ENCODE measurements around the gene NCAM2. TPM values are rescaled to one million over a fixed set of nuclear protein-coding genes. Genes with fewer than 3 reads are reported as not detected.

NCAM2 gene
- polyA plus RNA-seq, 3 donors, result not detected

- Histone ChIP-seq H2AFZ (ENCODE audit: insufficient read depth, low read depth, low read length, poor library complexity, severe bottlenecking) (no peak overlapping the region), H3K4me2 (replicated peaks; ENCODE audit: extremely low read depth, low read length, poor library complexity, severe bottlenecking) (no peak overlapping the region), H3K4me1 (ENCODE audit: control insufficient read depth in 1 of 2, insufficient read depth in 2 of 2, low read length in 2 of 2) (no peaks in the 10 kb centered on the region), H3K4me3 (replicated peaks in 1 of 3; ENCODE audit: low read depth in 2 of 3, low read length in 3 of 3) (no peak overlapping the region), H3K9ac (ENCODE audit: insufficient read depth, low read length, poor library complexity, severe bottlenecking) (no peak overlapping the region), H3K27me3 (ENCODE audit: control insufficient read depth in 2 of 2, insufficient read depth in 2 of 2, low read length in 2 of 2) (no peaks in the 10 kb centered on the region), H3K36me3 (replicated peaks in 1 of 2; ENCODE audit: control insufficient read depth in 1 of 2, insufficient read depth in 2 of 2, low read length in 2 of 2) (no peaks in the 10 kb centered on the region), H4K20me1 (ENCODE audit: insufficient read depth, low read length) (no peaks in the 10 kb centered on the region), H3K9me3 (replicated peaks in 1 of 2; ENCODE audit: control insufficient read depth in 1 of 2, insufficient read depth in 1 of 2, low read length in 2 of 2) (peaks cover 0 to 3% of the 10 kb centered on the region in 2 donors), H3K79me2 (ENCODE audit: insufficient read depth, low read length) (no peaks in the 10 kb centered on the region), H3K27ac (ENCODE audit: low read depth in 1 of 2, low read length in 2 of 2) (no peak overlapping the region)
- intact Hi-C loops (cut with micrococcal nuclease), result no loop called here
- TF ChIP-seq CTCF (IDR thresholded peaks at IDR 0.05), result no peak
- no peaks in the 10 kb centered on the region for H3K4me1 Mint-ChIP-seq
- no peak for DNase-seq
- H3K27me3 Mint-ChIP-seq (ENCODE audit: low read depth in 3 of 3), result no peaks in the 10 kb centered on the region
- no peaks in the 10 kb centered on the region for H3K36me3 Mint-ChIP-seq
- H3K27ac Mint-ChIP-seq, result no peak overlapping the region
- H3K9me3 Mint-ChIP-seq, result peaks cover 0 to 9% (median 0%) of the 10 kb centered on the region in 7 donors
- WGBS (ENCODE audit: insufficient coverage), result no CpG with 5 or more reads among the region's 2 CpGs
- H3K4me3 Mint-ChIP-seq, result no peak overlapping the region
Observed at GRCh38 chr21:21137986-21138385, 139.8 kb downstream of the NCAM2 start.

- Mint-ChIP-seq H3K27me3 (ENCODE audit: low read depth in 3 of 3) (peaks cover 0 to 4% (median 2%) of the 10 kb centered on the region in 3 donors), H3K27ac (no peak overlapping the region), H3K36me3 (no peaks in the 10 kb centered on the region), H3K9me3 (peaks cover 0 to 5% (median 3%) of the 10 kb centered on the region in 7 donors), H3K4me1 (no peaks in the 10 kb centered on the region), H3K4me3 (no peak overlapping the region)
- Histone ChIP-seq H2AFZ (ENCODE audit: insufficient read depth, low read depth, low read length, poor library complexity, severe bottlenecking) (no peak overlapping the region), H3K9ac (ENCODE audit: insufficient read depth, low read length, poor library complexity, severe bottlenecking) (no peak overlapping the region), H3K4me2 (replicated peaks; ENCODE audit: extremely low read depth, low read length, poor library complexity, severe bottlenecking) (no peak overlapping the region), H3K4me3 (replicated peaks in 1 of 3; ENCODE audit: low read depth in 2 of 3, low read length in 3 of 3) (no peak overlapping the region), H4K20me1 (ENCODE audit: insufficient read depth, low read length) (no peaks in the 10 kb centered on the region), H3K27me3 (ENCODE audit: control insufficient read depth in 2 of 2, insufficient read depth in 2 of 2, low read length in 2 of 2) (no peaks in the 10 kb centered on the region), H3K36me3 (replicated peaks in 1 of 2; ENCODE audit: control insufficient read depth in 1 of 2, insufficient read depth in 2 of 2, low read length in 2 of 2) (no peaks in the 10 kb centered on the region), H3K9me3 (replicated peaks in 1 of 2; ENCODE audit: control insufficient read depth in 1 of 2, insufficient read depth in 1 of 2, low read length in 2 of 2) (peaks cover 5 to 8% of the 10 kb centered on the region in 2 donors), H3K79me2 (ENCODE audit: insufficient read depth, low read length) (no peaks in the 10 kb centered on the region), H3K4me1 (ENCODE audit: control insufficient read depth in 1 of 2, insufficient read depth in 2 of 2, low read length in 2 of 2) (no peaks in the 10 kb centered on the region), H3K27ac (ENCODE audit: low read depth in 1 of 2, low read length in 2 of 2) (no peak overlapping the region)
- no peak for TF ChIP-seq CTCF (IDR thresholded peaks at IDR 0.05)
- intact Hi-C loops (cut with micrococcal nuclease), result no loop called here
- 99% methylated on average over 17 of the region's 25 CpGs for WGBS (ENCODE audit: insufficient coverage)
- DNase-seq, result no peak
Observed at GRCh38 chr21:21146587-21147373, 148.6 kb downstream of the NCAM2 start.

All from CD14-positive monocyte (primary cell).